ENCODE data around the gene ARHGEF10L. TPM values are rescaled to one million over a fixed set of nuclear protein-coding genes. Genes with fewer than 3 reads are reported as not detected.
"Not testable (repeated sequence)": the region's sequence is repeated elsewhere in the genome, so short reads cannot be mapped to it uniquely, and the experiment has no call there.

Gene ARHGEF10L
- total RNA-seq, 2 experiments from 2014 or later = not detected

- Mint-ChIP-seq H3K36me3 (ENCODE audit: low read depth) (no peaks in the 10 kb centered on the region), H3K9me3 (ENCODE audit: insufficient read depth) (no peaks in the 10 kb centered on the region), H3K4me1 (ENCODE audit: low read depth) (no peaks in the 10 kb centered on the region), H3K27ac (no peak overlapping the region), H3K4me3 (no peak overlapping the region), H3K27me3 (ENCODE audit: low read depth) (no peaks in the 10 kb centered on the region)
- POLR2A ChIA-PET = no interaction called here
- no peak for DNase-seq
- CTCF ChIA-PET = no interaction called here
- no peak for ATAC-seq
Measured at GRCh38 chr1:17735348-17735747, 195.8 kb downstream of the ARHGEF10L start.

DNA sequence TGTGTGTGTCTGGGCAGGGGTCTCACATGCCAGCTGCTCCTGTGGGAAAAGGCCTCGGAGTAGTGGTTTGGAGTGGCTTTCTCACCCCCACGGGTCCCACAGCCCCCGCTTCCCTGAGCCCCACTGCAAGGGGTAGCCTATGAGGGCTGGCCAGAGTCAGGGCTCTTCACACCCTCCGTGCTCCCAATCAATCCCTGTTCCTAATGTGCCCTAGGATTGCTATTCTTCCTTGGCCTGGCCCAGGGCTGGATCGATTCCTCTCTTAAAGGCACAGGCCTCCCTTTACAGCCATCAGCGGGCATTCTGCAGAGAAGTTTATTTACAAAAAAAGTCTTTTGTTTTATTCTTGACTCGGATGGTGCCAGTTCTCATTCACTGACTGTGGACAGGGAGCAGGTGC lies 196.3 kb downstream of the ARHGEF10L start:
- ChIA-PET POLR2A (no interaction called here), CTCF (no interaction called here)
- H3K27me3 Mint-ChIP-seq (ENCODE audit: low read depth) = no peaks in the 10 kb centered on the region
- ATAC-seq = no peak
- no peak overlapping the region for H3K27ac Mint-ChIP-seq
- no peak overlapping the region for H3K4me3 Mint-ChIP-seq
- H3K9me3 Mint-ChIP-seq (ENCODE audit: insufficient read depth) = no peaks in the 10 kb centered on the region
- H3K4me1 Mint-ChIP-seq (ENCODE audit: low read depth) = no peaks in the 10 kb centered on the region
- H3K36me3 Mint-ChIP-seq (ENCODE audit: low read depth) = no peaks in the 10 kb centered on the region
- no peak for DNase-seq

GRCh38 chr1:17736625-17737024 lies 197.1 kb downstream of the ARHGEF10L start:
- ChIA-PET CTCF (no interaction called here), POLR2A (no interaction called here)
- H3K27ac Mint-ChIP-seq = no peak overlapping the region
- DNase-seq (no peak), ATAC-seq (no peak)
- H3K36me3 Mint-ChIP-seq (ENCODE audit: low read depth) = no peaks in the 10 kb centered on the region
- no peaks in the 10 kb centered on the region for H3K27me3 Mint-ChIP-seq (ENCODE audit: low read depth)
- H3K9me3 Mint-ChIP-seq (ENCODE audit: insufficient read depth) = no peaks in the 10 kb centered on the region
- no peaks in the 10 kb centered on the region for H3K4me1 Mint-ChIP-seq (ENCODE audit: low read depth)
- no peak overlapping the region for H3K4me3 Mint-ChIP-seq

DNA sequence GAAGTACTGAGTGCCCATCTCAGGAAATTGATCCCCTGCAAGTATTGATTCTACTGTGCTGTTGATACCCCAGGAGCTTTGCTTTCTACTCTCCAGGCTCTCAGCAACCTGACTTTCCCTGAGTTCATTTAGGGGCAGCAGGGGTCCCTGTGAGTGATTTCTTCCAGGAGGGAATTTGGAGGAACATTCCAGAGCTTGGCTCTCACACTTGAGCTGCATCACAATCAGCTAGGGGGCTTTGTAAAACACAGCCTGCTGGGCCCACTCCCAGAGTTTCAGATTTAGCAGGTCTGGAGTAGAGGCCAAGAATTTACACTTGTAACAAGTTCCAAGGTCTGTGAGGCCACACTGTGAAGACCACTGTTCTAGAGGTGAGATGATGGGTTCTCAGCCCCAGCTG lies 199.6 kb downstream of the ARHGEF10L start:
- CTCF ChIA-PET = no interaction called here

GRCh38 chr1:17741052-17741451 lies 201.6 kb downstream of the ARHGEF10L start:
- no peak for ATAC-seq
- Mint-ChIP-seq H3K4me3 (no peak overlapping the region), H3K36me3 (ENCODE audit: low read depth) (no peaks in the 10 kb centered on the region), H3K27me3 (ENCODE audit: low read depth) (no peaks in the 10 kb centered on the region), H3K27ac (no peak overlapping the region), H3K9me3 (ENCODE audit: insufficient read depth) (no peaks in the 10 kb centered on the region), H3K4me1 (ENCODE audit: low read depth) (no peaks in the 10 kb centered on the region)
- POLR2A ChIA-PET = no interaction called here
- DNase-seq = no peak
- CTCF ChIA-PET = no interaction called here

More for the DNA sequence above, 199.6 kb downstream of the ARHGEF10L start:
- Mint-ChIP-seq H3K27ac (no peak overlapping the region), H3K9me3 (ENCODE audit: insufficient read depth) (no peaks in the 10 kb centered on the region), H3K4me1 (ENCODE audit: low read depth) (no peaks in the 10 kb centered on the region), H3K36me3 (ENCODE audit: low read depth) (no peaks in the 10 kb centered on the region), H3K4me3 (no peak overlapping the region), H3K27me3 (ENCODE audit: low read depth) (no peaks in the 10 kb centered on the region)
- POLR2A ChIA-PET = no interaction called here
- DNase-seq (no peak), ATAC-seq (no peak)

DNA sequence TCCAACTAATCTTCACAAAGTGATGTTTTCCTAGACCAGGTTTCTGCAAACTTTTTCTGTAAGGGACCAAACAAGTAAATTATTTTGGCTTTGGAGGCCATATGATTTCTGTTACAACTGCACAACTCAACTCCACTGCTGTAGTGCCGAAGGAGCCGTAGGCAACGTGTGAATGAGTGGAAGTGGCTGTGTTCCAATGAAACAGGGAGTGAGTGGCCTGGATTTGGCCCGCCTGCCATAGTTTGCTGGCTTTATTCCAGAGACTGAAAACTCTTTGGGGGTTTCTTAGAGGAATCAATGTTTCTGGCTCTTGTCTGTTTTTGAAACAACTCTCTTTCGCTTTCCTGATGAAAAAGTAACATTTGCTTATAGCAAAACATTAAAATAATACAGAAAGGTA lies 203.1 kb downstream of the ARHGEF10L start:
- no peak for ATAC-seq
- Mint-ChIP-seq H3K36me3 (ENCODE audit: low read depth) (no peaks in the 10 kb centered on the region), H3K4me1 (ENCODE audit: low read depth) (no peaks in the 10 kb centered on the region), H3K27ac (no peak overlapping the region), H3K9me3 (ENCODE audit: insufficient read depth) (no peaks in the 10 kb centered on the region), H3K27me3 (ENCODE audit: low read depth) (no peaks in the 10 kb centered on the region), H3K4me3 (no peak overlapping the region)
- no peak for DNase-seq
- ChIA-PET POLR2A (no interaction called here), CTCF (no interaction called here)

DNA sequence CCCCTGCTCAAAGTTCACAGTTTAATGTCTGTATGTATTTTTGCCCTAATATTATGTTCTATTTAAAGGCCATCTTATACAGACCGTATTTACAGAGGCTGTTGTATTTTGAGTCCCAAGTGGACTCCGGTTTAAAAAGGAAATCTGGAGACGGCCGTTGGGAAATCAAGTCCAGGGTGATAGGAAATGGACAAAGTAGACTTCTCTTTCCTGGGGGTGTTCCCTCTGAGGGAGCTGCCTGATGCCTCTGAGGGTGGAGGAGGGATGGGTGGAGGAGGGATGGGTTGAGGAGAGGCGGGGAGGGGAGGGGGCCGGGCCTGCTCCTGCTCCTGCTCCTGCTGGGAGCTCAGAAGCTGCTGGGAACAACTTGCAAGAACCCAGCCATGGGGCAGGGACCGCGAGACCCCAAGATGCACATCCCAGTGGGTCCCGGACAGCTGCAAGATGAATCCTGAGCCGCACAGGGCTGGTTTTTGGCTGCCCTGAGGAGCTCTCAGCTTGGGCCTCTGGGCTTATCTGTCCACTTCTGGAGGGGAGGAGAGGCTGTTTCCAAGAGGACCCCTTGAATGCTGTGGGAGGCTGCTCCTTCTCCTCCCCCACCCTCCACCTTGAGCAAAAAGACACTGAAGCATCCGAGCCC lies 203.6 kb downstream of the ARHGEF10L start:
- H3K36me3 Mint-ChIP-seq (ENCODE audit: low read depth) = no peaks in the 10 kb centered on the region
- no peaks in the 10 kb centered on the region for H3K9me3 Mint-ChIP-seq (ENCODE audit: insufficient read depth)
- DNase-seq (no peak), ATAC-seq (no peak)
- CTCF ChIA-PET = no interaction called here
- H3K4me1 Mint-ChIP-seq (ENCODE audit: low read depth) = no peaks in the 10 kb centered on the region
- H3K4me3 Mint-ChIP-seq = no peak overlapping the region
- POLR2A ChIA-PET = no interaction called here
- no peak overlapping the region for H3K27ac Mint-ChIP-seq
- H3K27me3 Mint-ChIP-seq (ENCODE audit: low read depth) = no peaks in the 10 kb centered on the region

GRCh38 chr1:17743925-17744324 lies 204.4 kb downstream of the ARHGEF10L start:
- CTCF ChIA-PET = no interaction called here
- no peak overlapping the region for H3K27ac Mint-ChIP-seq

DNA sequence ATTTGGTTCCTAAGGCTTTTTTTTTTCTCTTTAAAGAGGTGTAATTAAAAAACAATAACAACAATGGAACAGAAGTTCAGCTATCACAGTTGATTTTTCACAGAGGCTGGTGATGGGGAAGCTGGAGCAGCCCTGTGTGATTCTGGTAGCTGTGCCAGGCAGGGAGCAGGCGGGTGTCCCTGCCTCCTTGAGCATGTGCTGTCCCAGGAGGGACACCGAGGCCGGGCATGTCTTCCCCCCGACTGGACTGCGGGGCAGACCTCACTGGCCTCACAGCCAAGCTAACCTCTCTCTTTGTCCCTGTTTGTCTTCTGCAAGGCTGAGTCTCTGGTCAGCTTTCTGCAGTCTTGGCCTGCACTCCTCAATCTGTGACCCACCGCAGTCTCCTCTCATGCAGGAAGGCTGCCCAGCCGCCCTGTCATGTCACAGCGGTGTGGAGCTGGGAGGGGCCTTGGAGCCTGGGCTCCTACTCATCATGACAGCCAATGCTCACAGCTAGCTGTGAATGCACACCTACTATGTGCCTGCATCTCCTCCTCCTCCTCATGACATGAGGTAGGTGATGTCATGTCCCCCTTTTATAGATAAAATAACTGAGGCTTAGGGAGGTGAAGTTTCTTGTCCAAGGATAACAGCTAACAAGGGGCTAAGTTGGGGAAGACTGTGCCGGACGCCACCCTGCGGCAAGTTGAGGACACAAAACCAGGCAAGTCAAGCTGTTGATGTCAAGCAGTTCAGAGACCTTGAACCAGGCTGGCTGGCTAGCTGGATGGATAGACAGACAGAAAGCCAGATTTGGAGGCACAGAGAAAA lies 205.4 kb downstream of the ARHGEF10L start:
- POLR2A ChIA-PET = no interaction called here
- H3K36me3 Mint-ChIP-seq (ENCODE audit: low read depth) = no peaks in the 10 kb centered on the region

More at GRCh38 chr1:17743925-17744324, 204.4 kb downstream of the ARHGEF10L start:
- POLR2A ChIA-PET = no interaction called here
- no peaks in the 10 kb centered on the region for H3K9me3 Mint-ChIP-seq (ENCODE audit: insufficient read depth)
- no peaks in the 10 kb centered on the region for H3K27me3 Mint-ChIP-seq (ENCODE audit: low read depth)
- ATAC-seq (no peak), DNase-seq (no peak)
- H3K4me1 Mint-ChIP-seq (ENCODE audit: low read depth) = no peaks in the 10 kb centered on the region
- no peaks in the 10 kb centered on the region for H3K36me3 Mint-ChIP-seq (ENCODE audit: low read depth)
- H3K4me3 Mint-ChIP-seq = no peak overlapping the region

DNA sequence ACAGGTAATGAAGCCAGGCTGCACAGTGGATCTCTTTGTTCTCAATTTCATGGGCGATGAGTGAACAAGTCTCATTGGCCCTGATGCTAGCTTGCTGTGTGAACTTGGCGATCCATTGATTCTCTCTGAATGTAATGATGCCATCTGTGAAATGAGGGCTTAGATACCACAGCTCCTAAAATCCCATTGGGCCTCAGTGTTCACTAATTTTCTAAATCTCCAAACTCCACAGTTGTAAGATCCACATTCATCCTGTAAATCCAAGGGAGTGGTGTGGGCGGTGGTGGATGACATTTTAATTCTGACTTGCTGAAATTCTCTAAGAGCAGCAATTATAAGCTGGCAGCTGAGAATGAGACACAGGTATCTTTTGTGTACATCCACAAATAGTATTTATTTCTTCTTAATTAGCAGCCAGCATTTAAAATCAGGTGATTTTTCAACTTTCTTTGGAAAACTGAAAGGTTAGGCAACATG lies 206.0 kb downstream of the ARHGEF10L start:
- Mint-ChIP-seq H3K36me3 (ENCODE audit: low read depth) (no peaks in the 10 kb centered on the region), H3K9me3 (ENCODE audit: insufficient read depth) (no peaks in the 10 kb centered on the region), H3K27ac (no peak overlapping the region), H3K4me3 (no peak overlapping the region), H3K27me3 (ENCODE audit: low read depth) (no peaks in the 10 kb centered on the region), H3K4me1 (ENCODE audit: low read depth) (no peaks in the 10 kb centered on the region)
- POLR2A ChIA-PET = no interaction called here
- no peak for DNase-seq
- CTCF ChIA-PET = no interaction called here
- no peak for ATAC-seq

More for the DNA sequence above, 205.4 kb downstream of the ARHGEF10L start:
- CTCF ChIA-PET = no interaction called here
- H3K4me3 Mint-ChIP-seq = no peak overlapping the region
- H3K4me1 Mint-ChIP-seq (ENCODE audit: low read depth) = no peaks in the 10 kb centered on the region
- no peaks in the 10 kb centered on the region for H3K9me3 Mint-ChIP-seq (ENCODE audit: insufficient read depth)
- H3K27me3 Mint-ChIP-seq (ENCODE audit: low read depth) = no peaks in the 10 kb centered on the region
- DNase-seq (no peak), ATAC-seq (no peak)
- H3K27ac Mint-ChIP-seq = no peak overlapping the region

- H3K9me3 Mint-ChIP-seq (ENCODE audit: insufficient read depth); CTCF ChIA-PET; ATAC-seq; H3K4me1 Mint-ChIP-seq (ENCODE audit: low read depth); H3K27ac Mint-ChIP-seq; DNase-seq; POLR2A ChIA-PET; H3K4me3 Mint-ChIP-seq; H3K36me3 Mint-ChIP-seq (ENCODE audit: low read depth); H3K27me3 Mint-ChIP-seq (ENCODE audit: low read depth): not testable (repeated sequence)
Measured at GRCh38 chr1:17746281-17746680, 206.8 kb downstream of the ARHGEF10L start.

DNA sequence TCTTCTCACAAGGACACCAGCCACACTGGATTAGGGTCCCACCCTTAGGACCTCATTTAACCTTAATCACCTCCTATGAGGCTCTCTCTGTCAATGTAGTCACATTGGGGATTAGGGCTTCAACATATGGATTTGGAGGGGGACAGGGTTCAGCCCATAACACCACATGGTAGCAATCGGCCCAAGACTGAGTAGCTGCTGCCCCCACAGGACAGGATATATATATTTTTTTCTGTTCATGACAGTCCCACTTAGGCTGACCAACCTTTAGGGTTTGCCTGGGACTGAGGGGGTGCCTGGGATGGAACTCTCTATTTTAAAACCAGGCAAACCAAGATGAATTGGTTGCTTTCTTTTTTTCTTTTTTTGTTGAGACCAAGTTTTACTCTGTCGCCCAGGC lies 207.4 kb downstream of the ARHGEF10L start:
- CTCF ChIA-PET = no interaction called here
- POLR2A ChIA-PET = no interaction called here

More for the DNA sequence above, 207.4 kb downstream of the ARHGEF10L start:
- H3K27me3 Mint-ChIP-seq (ENCODE audit: low read depth) = no peaks in the 10 kb centered on the region
- ATAC-seq = no peak
- H3K27ac Mint-ChIP-seq = no peak overlapping the region
- H3K4me3 Mint-ChIP-seq = no peak overlapping the region
- DNase-seq = no peak
- no peaks in the 10 kb centered on the region for H3K4me1 Mint-ChIP-seq (ENCODE audit: low read depth)
- no peaks in the 10 kb centered on the region for H3K36me3 Mint-ChIP-seq (ENCODE audit: low read depth)
- no peaks in the 10 kb centered on the region for H3K9me3 Mint-ChIP-seq (ENCODE audit: insufficient read depth)
